ENCODE results near the gene DIAPH1. TPM values are rescaled to one million over a fixed set of nuclear protein-coding genes. Genes with fewer than 3 reads are reported as not detected.

The DIAPH1 gene
- total RNA-seq, 1 experiment from 2014 or later, result 142 TPM

- H3K36me3 ChIP-seq (ENCODE audit: control insufficient read depth in 1 of 2, insufficient read depth in 2 of 2, low read length in 2 of 2), result no peaks in the 10 kb centered on the region
Observed at GRCh38 chr5:141493500-141494422, 125.0 kb downstream of the DIAPH1 start.

GRCh38 chr5:141492168-141492885 lies 126.5 kb downstream of the DIAPH1 start:
- DNase-seq (ENCODE audit: low read depth, low spot score) (no peak), ATAC-seq (no peak)
- Histone ChIP-seq H3K9me2 (ENCODE audit: insufficient read depth) (no peaks in the 10 kb centered on the region), H4K20me1 (ENCODE audit: insufficient read depth) (no peaks in the 10 kb centered on the region), H3K9ac (ENCODE audit: low read length) (no peak overlapping the region), H2AFZ (ENCODE audit: low read depth, low read length, poor library complexity, severe bottlenecking) (no peak overlapping the region), H3K27ac (ENCODE audit: low read depth, low read length) (no peak overlapping the region), H3K4me2 (ENCODE audit: low read length) (no peak overlapping the region), H3K9me3 (ENCODE audit: control insufficient read depth in 1 of 2, insufficient read depth in 1 of 2, low read depth in 1 of 2, low read length in 2 of 2) (no peaks in the 10 kb centered on the region), H3K27me3 (ENCODE audit: insufficient read depth, low read length) (no peaks in the 10 kb centered on the region), H3K79me2 (ENCODE audit: insufficient read depth, low read length) (no peaks in the 10 kb centered on the region), H3K4me1 (ENCODE audit: control insufficient read depth in 1 of 2, insufficient read depth in 2 of 2, low read length in 2 of 2) (no peaks in the 10 kb centered on the region), H3K36me3 (ENCODE audit: control insufficient read depth in 1 of 2, insufficient read depth in 2 of 2, low read length in 2 of 2) (no peaks in the 10 kb centered on the region), H3K4me3 (replicated peaks in 1 of 2; ENCODE audit: low read depth in 1 of 2, low read length in 2 of 2) (no peak overlapping the region)
- ChIA-PET CTCF (no interaction called here), RAD21 (ENCODE audit: low non-redundant PET in 1 of 2, low total read pairs in 2 of 2, uncharacterized antibody in 2 of 2, unreplicated experiment in 2 of 2) (no interaction called here), POLR2A (no interaction called here)
- no peak for TF ChIP-seq CTCF (IDR thresholded peaks at IDR 0.05 in 2 of 3, conservative IDR thresholded peaks at IDR 0.05 in 1 of 3; ENCODE audit: borderline replicate concordance in 1 of 3, insufficient read depth in 1 of 3, low read depth in 2 of 3, low read length in 2 of 3)
- TF ChIP-seq SIN3A (IDR thresholded peaks at IDR 0.05; ENCODE audit: low read depth), result no peak
- no peak for TF ChIP-seq FOSL1 (IDR thresholded peaks at IDR 0.05; ENCODE audit: low read depth)
- no peak for TF ChIP-seq ZNF274 (IDR thresholded peaks at IDR 0.05; ENCODE audit: low read depth, low read length)
- no TSS peak for BruUV-seq (replicated peaks)
- intact Hi-C loops (cut with micrococcal nuclease), result no loop called here

More at GRCh38 chr5:141493500-141494422, 125.0 kb downstream of the DIAPH1 start:
- H3K9me3 ChIP-seq (ENCODE audit: control insufficient read depth in 1 of 2, insufficient read depth in 1 of 2, low read depth in 1 of 2, low read length in 2 of 2), result no peaks in the 10 kb centered on the region
- CTCF ChIA-PET, result no interaction called here
- ATAC-seq, result no peak
- H3K4me2 ChIP-seq (ENCODE audit: low read length), result no peak overlapping the region
- H2AFZ ChIP-seq (ENCODE audit: low read depth, low read length, poor library complexity, severe bottlenecking), result no peak overlapping the region
- DNase-seq (ENCODE audit: low read depth, low spot score), result no peak
- no peak overlapping the region for H3K27ac ChIP-seq (ENCODE audit: low read depth, low read length)
- RAD21 ChIA-PET (ENCODE audit: low non-redundant PET in 1 of 2, low total read pairs in 2 of 2, uncharacterized antibody in 2 of 2, unreplicated experiment in 2 of 2), result no interaction called here
- H3K27me3 ChIP-seq (ENCODE audit: insufficient read depth, low read length), result no peaks in the 10 kb centered on the region
- H3K4me1 ChIP-seq (ENCODE audit: control insufficient read depth in 1 of 2, insufficient read depth in 2 of 2, low read length in 2 of 2), result no peaks in the 10 kb centered on the region
- intact Hi-C loops (cut with micrococcal nuclease), result no loop called here
- no peak overlapping the region for H3K9ac ChIP-seq (ENCODE audit: low read length)
- no peak overlapping the region for H3K4me3 ChIP-seq (replicated peaks in 1 of 2; ENCODE audit: low read depth in 1 of 2, low read length in 2 of 2)
- POLR2A ChIA-PET, result no interaction called here
- TF ChIP-seq MAX (IDR thresholded peaks at IDR 0.05), result no peak
- no peaks in the 10 kb centered on the region for H4K20me1 ChIP-seq (ENCODE audit: insufficient read depth)
- no peaks in the 10 kb centered on the region for H3K79me2 ChIP-seq (ENCODE audit: insufficient read depth, low read length)
- BruUV-seq (replicated peaks), result no TSS peak
- no peaks in the 10 kb centered on the region for H3K9me2 ChIP-seq (ENCODE audit: insufficient read depth)

Data from HCT116 (cell line).